22Rv1 (cell line): ENCODE results near the gene TSPYL1.
"Not testable (repeated sequence)": the region's sequence is repeated elsewhere in the genome, so short reads cannot be mapped to it uniquely, and the experiment has no call there.

ENCODE experiments used
- H3K27ac ChIP-seq: fragments of 450-650 bp; 2 replicates; pipeline ENCODE4 v1.5.1; 2017
- ZFX ChIP-seq: fragments of 450-650 bp; IDR thresholded peaks from 2 replicates; pipeline ENCODE4 v1.6.1; 2017; ENCODE audit warnings: antibody characterized with exemption, borderline replicate concordance
- TF ChIP-seq, protein P1 (sequence below): fragments of 450-650 bp; IDR thresholded peaks from 2 replicates; pipeline ENCODE4 v1.5.1; 2017; ENCODE audit warnings: mild to moderate bottlenecking

TSPYL1 gene

DNA sequence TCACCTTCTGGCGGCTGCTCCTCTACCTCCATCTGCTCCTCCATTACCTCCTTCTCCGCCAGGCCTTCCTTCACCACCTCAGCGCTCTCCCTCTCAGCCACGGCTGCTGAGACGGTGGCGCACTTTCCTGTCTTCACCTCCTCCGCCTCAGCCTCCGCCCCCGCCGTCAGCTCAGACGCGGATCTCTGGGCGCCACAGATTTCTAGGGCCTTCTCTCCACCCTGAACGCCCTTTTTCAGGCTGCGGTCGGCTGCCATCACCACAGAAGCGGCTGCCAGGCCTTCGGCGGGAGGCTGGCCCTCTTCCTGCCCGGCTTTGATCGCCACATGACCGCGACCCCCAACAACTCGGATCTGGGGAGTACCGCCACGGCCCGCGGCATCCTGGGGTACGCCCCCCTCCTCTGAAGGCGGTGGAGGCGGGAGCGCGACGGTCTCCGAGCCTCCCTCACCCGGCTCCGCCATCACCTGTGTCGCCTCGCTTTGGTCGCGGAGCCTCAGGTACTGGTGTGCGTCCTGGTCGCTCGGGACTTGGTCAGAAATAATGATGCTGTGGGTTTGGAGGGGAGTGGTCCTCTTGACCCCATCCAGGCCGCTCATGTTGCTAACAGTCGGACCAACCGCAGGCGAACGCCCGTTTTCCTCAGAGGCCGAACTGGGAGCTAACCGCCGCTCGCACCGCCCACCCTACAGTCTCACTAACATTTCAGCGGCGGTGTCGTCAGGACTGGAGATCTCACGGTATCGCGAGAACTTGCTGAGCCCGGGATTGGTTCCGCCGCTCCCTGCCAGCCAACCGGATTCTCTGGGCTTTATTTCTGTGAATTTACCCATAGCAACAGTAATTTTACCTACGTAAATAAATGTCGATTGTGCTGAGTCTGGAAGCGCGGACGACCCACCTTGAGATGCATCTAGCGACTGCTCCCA, at the start of gene TSPYL1:
TSPYL1 (minus strand) TSS at position 699 of the 929 bp plus-strand sequence; CDS start at position 599, 100 bp downstream.
- no peak for TF ChIP-seq ZFX
- TF ChIP-seq, protein P1, sequence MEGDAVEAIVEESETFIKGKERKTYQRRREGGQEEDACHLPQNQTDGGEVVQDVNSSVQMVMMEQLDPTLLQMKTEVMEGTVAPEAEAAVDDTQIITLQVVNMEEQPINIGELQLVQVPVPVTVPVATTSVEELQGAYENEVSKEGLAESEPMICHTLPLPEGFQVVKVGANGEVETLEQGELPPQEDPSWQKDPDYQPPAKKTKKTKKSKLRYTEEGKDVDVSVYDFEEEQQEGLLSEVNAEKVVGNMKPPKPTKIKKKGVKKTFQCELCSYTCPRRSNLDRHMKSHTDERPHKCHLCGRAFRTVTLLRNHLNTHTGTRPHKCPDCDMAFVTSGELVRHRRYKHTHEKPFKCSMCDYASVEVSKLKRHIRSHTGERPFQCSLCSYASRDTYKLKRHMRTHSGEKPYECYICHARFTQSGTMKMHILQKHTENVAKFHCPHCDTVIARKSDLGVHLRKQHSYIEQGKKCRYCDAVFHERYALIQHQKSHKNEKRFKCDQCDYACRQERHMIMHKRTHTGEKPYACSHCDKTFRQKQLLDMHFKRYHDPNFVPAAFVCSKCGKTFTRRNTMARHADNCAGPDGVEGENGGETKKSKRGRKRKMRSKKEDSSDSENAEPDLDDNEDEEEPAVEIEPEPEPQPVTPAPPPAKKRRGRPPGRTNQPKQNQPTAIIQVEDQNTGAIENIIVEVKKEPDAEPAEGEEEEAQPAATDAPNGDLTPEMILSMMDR = peak; percentile 17; the same call in 1 of the 2 replicates

DNA sequence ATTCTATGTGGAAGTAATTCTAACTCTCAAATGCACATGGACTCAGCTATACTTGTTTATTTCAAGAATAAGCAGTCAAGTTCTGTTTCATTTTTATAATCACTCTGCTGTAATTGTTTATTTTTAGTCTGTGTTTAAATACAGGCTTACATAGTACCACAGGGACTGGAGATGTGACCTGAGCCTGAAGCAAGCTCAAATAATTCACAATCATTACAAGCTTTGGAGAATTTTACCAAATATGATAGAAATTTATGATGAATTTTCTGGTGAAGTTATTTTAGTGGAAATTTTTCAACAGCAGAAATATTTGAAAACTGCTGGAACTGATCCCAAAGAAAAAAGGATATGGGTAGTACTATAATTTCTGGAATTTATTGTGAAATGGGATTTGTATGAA, 49.4 kb upstream of the TSPYL1 start:
- TF ChIP-seq, protein P1 = no peak
- TF ChIP-seq ZFX = no peak
- H3K27ac ChIP-seq = no peak overlapping the region

More for the DNA sequence above, at the start of gene TSPYL1:
- H3K27ac ChIP-seq = peak within 1 kb of the TSS; percentile 90

DNA sequence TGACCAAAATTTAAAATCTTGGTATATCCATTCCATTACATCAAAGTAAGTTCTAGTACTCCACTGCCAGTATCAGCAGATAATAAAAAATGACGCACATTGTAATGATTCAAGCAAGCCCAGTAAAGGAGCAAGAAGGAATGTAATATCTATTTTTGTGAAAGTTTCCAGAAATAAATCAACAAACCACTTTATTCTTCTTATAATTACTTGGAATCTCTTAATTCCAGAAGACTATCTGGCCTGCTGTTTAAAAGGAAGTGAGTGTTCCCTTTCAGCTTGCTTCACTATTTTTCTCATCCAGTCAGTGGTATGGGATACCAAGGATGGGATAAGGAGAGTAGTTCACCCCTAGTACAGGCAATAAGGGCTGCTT, 48.8 kb upstream of the TSPYL1 start:
- no peak overlapping the region for H3K27ac ChIP-seq
- TF ChIP-seq, protein P1 = no peak
- TF ChIP-seq ZFX = no peak

DNA sequence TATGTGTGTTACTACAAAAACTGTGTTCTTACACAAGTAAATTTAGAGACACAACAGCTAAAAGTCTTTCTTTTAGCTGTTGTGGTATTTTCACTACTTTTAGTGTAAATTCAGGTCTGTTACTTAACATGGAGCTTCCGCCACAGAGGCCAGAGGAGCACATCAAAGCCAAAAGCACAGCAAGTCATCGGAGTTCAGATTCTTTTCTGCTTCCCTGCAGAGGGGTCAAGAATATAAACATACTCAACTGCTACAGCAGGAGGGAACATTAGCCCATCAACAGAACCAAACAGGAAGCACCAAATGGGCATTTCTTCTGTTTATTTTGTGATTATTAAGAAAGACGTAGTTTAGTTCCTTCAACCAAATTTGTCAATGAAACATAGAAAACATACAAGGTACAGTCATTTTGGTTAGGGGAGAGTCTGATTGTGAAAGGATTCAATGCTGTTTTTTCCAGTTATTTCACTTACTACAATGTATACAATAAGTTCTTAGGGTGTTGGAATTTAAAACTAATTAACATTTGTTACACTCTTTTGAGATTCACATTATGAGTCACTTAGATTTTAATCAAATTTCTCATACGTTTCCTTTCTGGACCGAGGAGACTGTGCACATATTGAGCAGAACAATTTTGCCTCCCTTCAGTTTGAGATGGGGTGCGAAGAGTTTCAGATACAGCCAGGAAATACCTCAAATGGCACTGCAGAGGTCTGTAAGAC, 48.2 kb upstream of the TSPYL1 start:
- TF ChIP-seq, protein P1 = no peak
- no peak for TF ChIP-seq ZFX
- no peak overlapping the region for H3K27ac ChIP-seq

DNA sequence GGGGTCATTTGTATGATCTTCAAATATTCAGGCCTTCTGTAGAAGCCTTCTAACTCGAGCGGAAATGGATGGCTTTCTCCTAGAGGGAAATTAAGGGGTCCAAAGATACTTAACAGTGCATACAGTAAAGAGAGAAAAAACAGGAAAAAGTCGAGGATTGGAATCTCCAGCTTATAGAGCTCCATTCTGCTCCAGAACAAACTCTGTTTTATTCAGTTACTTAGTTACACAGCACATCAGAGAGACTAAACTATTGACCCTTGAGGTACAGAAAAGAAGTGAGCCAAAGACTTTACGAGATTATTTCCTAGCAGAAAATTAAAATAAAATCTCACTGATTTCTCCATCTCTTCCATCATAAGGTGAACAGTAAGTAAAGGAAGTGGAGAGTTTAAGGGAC, 47.3 kb upstream of the TSPYL1 start:
- TF ChIP-seq ZFX = no peak
- TF ChIP-seq, protein P1 = no peak
- H3K27ac ChIP-seq = no peak overlapping the region

DNA sequence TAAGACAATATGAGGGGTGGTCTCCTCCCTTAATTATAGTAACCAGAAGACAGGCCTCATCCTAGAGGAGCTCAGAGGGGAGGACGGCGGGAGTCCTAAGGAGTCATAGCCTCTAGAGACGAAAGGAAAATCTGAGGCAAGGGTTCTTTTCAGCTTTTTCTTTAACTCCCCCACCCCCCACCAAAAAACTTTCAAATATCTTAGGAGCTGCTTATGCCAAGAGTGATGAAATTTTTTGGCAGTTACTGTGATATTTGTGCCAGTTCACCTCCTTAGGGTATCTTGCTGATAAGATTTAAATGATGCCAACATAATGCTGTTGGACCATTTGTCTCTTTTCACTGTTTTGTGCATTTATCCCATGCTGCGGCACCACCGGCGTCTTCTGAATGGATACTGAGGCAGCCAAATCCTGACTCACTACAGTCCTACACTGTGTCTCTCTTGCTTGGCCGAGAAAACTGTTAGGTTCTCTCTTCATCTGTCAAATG, 46.5 kb upstream of the TSPYL1 start:
- TF ChIP-seq, protein P1 = no peak
- no peak for TF ChIP-seq ZFX
- no peak overlapping the region for H3K27ac ChIP-seq

DNA sequence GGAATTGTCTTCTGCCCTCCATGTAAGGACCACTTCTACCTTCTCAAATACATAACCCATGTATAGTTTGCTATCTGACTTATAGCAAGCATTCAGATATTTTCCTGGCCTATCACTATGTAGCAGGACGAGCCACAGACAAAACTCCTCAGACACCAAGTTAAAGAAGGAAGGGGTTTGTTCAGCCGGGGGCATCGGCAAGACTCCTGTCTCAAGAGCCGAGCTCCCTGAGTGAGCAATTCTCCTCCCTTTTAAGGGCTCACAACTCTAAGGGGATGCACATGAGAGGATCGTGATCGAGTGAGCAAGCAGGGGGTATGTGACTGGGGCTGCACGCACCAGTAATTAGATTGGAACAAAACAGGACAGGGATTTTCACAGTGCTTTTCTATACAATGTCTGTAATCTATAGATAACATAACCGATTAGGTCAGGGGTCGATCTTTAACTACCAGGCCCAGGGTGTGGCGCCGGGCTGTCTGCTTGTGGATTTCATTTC, 46.0 kb upstream of the TSPYL1 start:
- not testable (repeated sequence) for H3K27ac ChIP-seq
